K562 (cell line): ENCODE measurements around the gene GCGR. TPM values are rescaled to one million over a fixed set of nuclear protein-coding genes. Genes with fewer than 3 reads are reported as not detected.

Source experiments
- ATAC-seq: fragments of 200-7000 bp; cut with Tn5 transposase; 3 replicates; pipeline ENCODE4 v1.9.1; 2020; ENCODE audit warnings: moderate library complexity
- BruUV-seq: library from RNA; stranded (reverse); fragments of 400-500 nt; replicated peaks from 2 replicates; lab custom pipeline; 2021; lab: Mats Ljungman, UMichigan
- CTCF ChIA-PET: fragments of 300-600 bp; formaldehyde crosslinking; extraction: SDS; loops from one replicate; lab custom pipeline; 2021; ENCODE audit warnings: low intra/inter-chr PET ratio; lab: Yijun Ruan, JAX
- POLR2A ChIA-PET: fragments of 300-600, 350-650 bp; sonication (Branson Sonifier 250); formaldehyde crosslinking; extraction: SDS; loops from one replicate; lab custom pipeline; 2021; ENCODE audit warnings: antibody characterized with exemption, inconsistent platforms; lab: Yijun Ruan, JAX
- DNase-seq, 4 experiments: peaks; one replicate each; pipeline versions ENCODE4 v3.0.0 to v3.0.0-alpha.2; 2011 to 2018; ENCODE audit warnings: low spot score in 3 of 4, mixed read lengths in 3 of 4; ENCODE audit errors: extremely low read depth in 1 of 4
- FAIRE-seq: peaks from 2 replicates; lab custom pipeline; 2011; peaks lifted over from hg19 to GRCh38; lab: Jason Lieb, UNC
- H2AFZ ChIP-seq: 2 replicates; pipeline ENCODE4 v1.6.0; 2011; ENCODE audit warnings: low read depth, low read length, control low read depth, inconsistent platforms
- H3K27ac ChIP-seq: fragments of 200-600 bp; 3 replicates; pipeline ENCODE4 v1.8.0; 2011; ENCODE audit warnings: low read depth, mild to moderate bottlenecking, control low read depth, inconsistent platforms, low read length, moderate library complexity, mixed read lengths; ENCODE audit errors: extremely low read depth
- H3K27me3 ChIP-seq, 2 experiments: fragments of 300-600 bp in 1 of 2; 2 replicates in 1 of 2; 3 replicates in 1 of 2; pipeline versions ENCODE4 v1.6.0 to v1.8.0; 2011; ENCODE audit warnings: inconsistent platforms in 2 of 2, low read length in 2 of 2, mild to moderate bottlenecking in 1 of 2, mixed read lengths in 1 of 2, moderate library complexity in 1 of 2; ENCODE audit not compliant: control insufficient read depth in 2 of 2, insufficient read depth in 2 of 2
- H3K36me3 ChIP-seq: fragments of 300-600 bp; 3 replicates; pipeline ENCODE4 v1.8.0; 2011; ENCODE audit warnings: mild to moderate bottlenecking, low read length, inconsistent platforms; ENCODE audit not compliant: control insufficient read depth, insufficient read depth
- H3K4me1 ChIP-seq, 2 experiments: fragments of 200-600 bp in 1 of 2; replicated peaks in 1 of 2; 2 replicates in 1 of 2; 3 replicates in 1 of 2; pipeline versions ENCODE4 v1.5.1 to v1.8.0; 2011; ENCODE audit warnings: inconsistent platforms in 2 of 2, low read length in 2 of 2, mild to moderate bottlenecking in 1 of 2, mixed read lengths in 1 of 2, moderate library complexity in 1 of 2; ENCODE audit not compliant: control insufficient read depth in 2 of 2, insufficient read depth in 2 of 2
- H3K4me2 ChIP-seq: 2 replicates; pipeline ENCODE4 v1.6.1; 2011; ENCODE audit warnings: low read length, control low read depth, inconsistent platforms, mixed read lengths; ENCODE audit not compliant: insufficient read depth
- H3K4me3 ChIP-seq: fragments of 200-600 bp; sonication (generic), shearing (Covaris generic); 2 replicates; pipeline ENCODE4 v1.5.1; 2016; ENCODE audit warnings: control low read depth, inconsistent platforms
- H3K79me2 ChIP-seq: fragments of 200-600 bp; 3 replicates; pipeline ENCODE4 v1.8.0; 2011; ENCODE audit warnings: low read length, inconsistent platforms; ENCODE audit not compliant: control insufficient read depth, insufficient read depth
- H3K9ac ChIP-seq, 2 experiments: 2 replicates each; pipeline versions ENCODE4 v1.6.0 to v1.6.1; 2011; ENCODE audit warnings: low read depth in 2 of 2, low read length in 2 of 2, control low read depth in 1 of 2, inconsistent platforms in 1 of 2, mild to moderate bottlenecking in 1 of 2, mixed read lengths in 1 of 2; ENCODE audit not compliant: insufficient read depth in 1 of 2
- H3K9me1 ChIP-seq: one replicate; pipeline ENCODE4 v1.6.0; 2011; ENCODE audit warnings: inconsistent platforms, mild to moderate bottlenecking, low read length, moderate library complexity; ENCODE audit not compliant: control insufficient read depth, insufficient read depth
- H3K9me3 ChIP-seq: replicated peaks from 2 replicates; pipeline ENCODE4 v1.5.1; 2011; ENCODE audit warnings: low read depth, low read length, inconsistent platforms; ENCODE audit not compliant: control insufficient read depth, insufficient read depth
- H4K20me1 ChIP-seq: replicated peaks from 2 replicates; pipeline ENCODE4 v1.6.1; 2011; ENCODE audit warnings: low read length, inconsistent platforms, mixed read lengths; ENCODE audit not compliant: control insufficient read depth, insufficient read depth
- ARID4B ChIP-seq: sonication (generic); formaldehyde crosslinking; IDR thresholded peaks from 2 replicates; pipeline ENCODE4 v1.8.0; 2022; ENCODE audit warnings: mild to moderate bottlenecking, missing genetic modification reagents
- CTCF ChIP-seq, 3 experiments: IDR thresholded peaks in 2 of 3; conservative IDR thresholded peaks in 1 of 3; 2 replicates each; pipeline ENCODE4 v1.5.1; 2011 to 2012; ENCODE audit warnings: low read length in 3 of 3, mild to moderate bottlenecking in 3 of 3, control low read depth in 2 of 3, improper control_type of control experiment in 1 of 3, inconsistent platforms in 1 of 3, low read depth in 1 of 3, mixed read lengths in 1 of 3, moderate library complexity in 1 of 3; ENCODE audit not compliant: insufficient read depth in 2 of 3
- DDX20 ChIP-seq: fragments of 450-650 bp; IDR thresholded peaks from 2 replicates; pipeline ENCODE4 v1.6.1; 2016; ENCODE audit warnings: missing genetic modification characterization, low read depth, mild to moderate bottlenecking, missing compliant biosample characterization, moderate library complexity
- ESRRA ChIP-seq: fragments of 450-650 bp; IDR thresholded peaks from 2 replicates; pipeline ENCODE4 v1.6.1; 2014; ENCODE audit warnings: low read depth, mild to moderate bottlenecking, moderate library complexity, borderline replicate concordance
- MNT ChIP-seq, 2 experiments: fragments of 450-650 bp; conservative IDR thresholded peaks; 2 replicates each; pipeline ENCODE4 v1.6.1; 2017; ENCODE audit warnings: mild to moderate bottlenecking in 2 of 2, moderate library complexity in 2 of 2
- PCBP2 ChIP-seq: fragments of 200-400 bp; formaldehyde crosslinking; IDR thresholded peaks from 2 replicates; pipeline ENCODE4 v1.6.1; 2018; ENCODE audit warnings: low read length, low read depth, mild to moderate bottlenecking, moderate library complexity; ENCODE audit not compliant: poor library complexity, severe bottlenecking
- PML ChIP-seq: IDR thresholded peaks from 2 replicates; pipeline ENCODE4 v1.6.1; 2012; ENCODE audit warnings: low read length, inconsistent platforms
- POLR2A ChIP-seq: fragments of 450-650 bp; conservative IDR thresholded peaks from 2 replicates; pipeline ENCODE4 v1.6.1; 2016
- POLR2AphosphoS5 ChIP-seq: IDR thresholded peaks from 2 replicates; pipeline ENCODE4 v1.6.1; 2011; ENCODE audit warnings: mild to moderate bottlenecking, low read depth, low read length, moderate library complexity; ENCODE audit not compliant: control insufficient read depth, insufficient read depth
- SMARCC2 ChIP-seq: fragments of 450-650 bp; IDR thresholded peaks from 2 replicates; pipeline ENCODE4 v1.6.1; 2017; ENCODE audit warnings: antibody characterized with exemption, moderate library complexity, mild to moderate bottlenecking, low read depth
- TCF7L2 ChIP-seq: fragments of 150-350 bp; IDR thresholded peaks from 2 replicates; pipeline ENCODE4 v1.6.1; 2016; ENCODE audit warnings: low read depth, mild to moderate bottlenecking, low read length, moderate library complexity
- ZNF143 ChIP-seq: sonication (generic); formaldehyde crosslinking; IDR thresholded peaks from 2 replicates; pipeline ENCODE4 v1.9.0; 2022; ENCODE audit warnings: mild to moderate bottlenecking, missing genetic modification reagents
- ZNF695 ChIP-seq: fragments of 450-650 bp; formaldehyde crosslinking; IDR thresholded peaks from 2 replicates; pipeline ENCODE4 v1.4.0; 2020; ENCODE audit warnings: mild to moderate bottlenecking, moderate library complexity
- WGBS: fragments of 100-300 bp; shearing (Covaris generic); methylation state at CpG from one replicate; pipeline ENCODE4 v1.1.6; 2016; ENCODE audit warnings: low coverage, mixed read lengths; ENCODE audit not compliant: insufficient coverage; ENCODE audit errors: missing lambda C conversion rate; 5-methylcytosine and 5-hydroxymethylcytosine counted together
- in situ Hi-C: fragments of 300-500 bp; cut with MboI; formaldehyde crosslinking; loops from 4 replicates; pipeline ENCODE4 v1.15.0; 2018; ENCODE audit warnings: inconsistent platforms, mixed read lengths
- intact Hi-C: fragments of 100-400 bp; cut with micrococcal nuclease; formaldehyde crosslinking; loops from 2 replicates; pipeline ENCODE4 v1.14.2; 2022
- polyA plus RNA-seq, 8 experiments: library from polyadenylated mRNA; depleted of rRNA in 4 of 8; stranded (reverse) in 5 of 8; unstranded in 3 of 8; fragments of >200 nt; fragmentation: Nextera tagmentation in 2 of 8; fragmentation: Illumina TruSeq in 1 of 8; extraction: Ambion mirVana in 2 of 8; extraction: Trizol in 1 of 8; gene quantifications; 2 replicates each; pipeline versions ENCODE4 v1.2.1 to v1.2.3, GENCODE V29; 2011 to 2014; ENCODE audit warnings: inconsistent platforms in 1 of 8, missing spikeins in 1 of 8
- total RNA-seq, 7 experiments: library from RNA; depleted of rRNA in 6 of 7; stranded (reverse); fragments of >200 nt in 6 of 7; fragmentation: Illumina TruSeq in 2 of 7; extraction: Trizol in 2 of 7; gene quantifications; 2 replicates each; pipeline versions ENCODE4 v1.2.1 to v1.2.3, GENCODE V29; 2011 to 2021; ENCODE audit warnings: low replicate concordance in 1 of 7

GCGR gene
- total and polyA plus RNA-seq, 9 of the 15 experiments (the other 6 are each of a cell fraction or from before 2014, with no cell fraction given): not detected

- no peak for FAIRE-seq
- 95% methylated on average over 24 of the region's 29 CpGs for WGBS
- H3K27ac ChIP-seq: no peak overlapping the region; the same call in 2 of the 3 replicates
- no peak overlapping the region for H3K4me2 ChIP-seq
- ATAC-seq: no peak
- H3K9ac ChIP-seq: 0 out of 4 replicates have a peak overlapping the region, but pooled peaks of 1 of the 2 experiments have one; percentile 1
- H2AFZ ChIP-seq: no peak overlapping the region
- DNase-seq: peak in 1 of 4 experiments; percentile 6
- peaks cover 16% of the 10 kb centered on the region for H3K9me1 ChIP-seq
- peaks cover 18 to 30% of the 10 kb centered on the region in 2 experiments for H3K4me1 ChIP-seq
- H3K36me3 ChIP-seq: peaks cover 95% of the 10 kb centered on the region
- peaks cover 76% of the 10 kb centered on the region for H3K79me2 ChIP-seq
- H4K20me1 ChIP-seq: peaks cover 25% of the 10 kb centered on the region
- no peak overlapping the region for H3K4me3 ChIP-seq
- CTCF ChIA-PET: no interaction called here
- intact Hi-C loops (no loop called here), in situ Hi-C loops (no loop called here)
- POLR2A ChIA-PET: interaction anchor here (0.6 to 8.3 kb wide), 7 partner anchors 13 to 132 kb away, joined by 3 to 85 read pairs (median 4); no protein-coding TSS in a partner anchor
- no TSS peak for BruUV-seq
- no peaks in the 10 kb centered on the region for H3K9me3 ChIP-seq
- no peaks in the 10 kb centered on the region for H3K27me3 ChIP-seq
- TF ChIP-seq TCF7L2: no peak
- TF ChIP-seq MNT (conservative IDR thresholded peaks at IDR 0.05): no peak
- TF ChIP-seq POLR2AphosphoS5: peak; percentile 58; the same call in 1 of the 2 replicates
- TF ChIP-seq ESRRA: no peak
- TF ChIP-seq DDX20 (tag): no peak
- no peak for TF ChIP-seq PML
- no peak for TF ChIP-seq ZNF695
- no peak for TF ChIP-seq PCBP2
- no peak for TF ChIP-seq SMARCC2
- TF ChIP-seq POLR2A: 0 out of 2 replicates have a peak, but pooled peaks have one; percentile 17
- peak in 1 of 3 experiments; percentile 10; a peak in 1 of 6 replicates for TF ChIP-seq CTCF (IDR thresholded peaks at IDR 0.05 in 2 of 3, conservative IDR thresholded peaks at IDR 0.05 in 1 of 3; ENCODE audit: insufficient read depth in 2 of 3, low read depth in 1 of 3, low read length in 3 of 3)
- no peak for TF ChIP-seq ZNF143 (CRISPR knock-in tag)
- no peak for TF ChIP-seq ARID4B (CRISPR knock-in tag)
These were observed 51.2 kb downstream of the GCGR start for GRCh38 chr17:81854974-81855774.
